T-helper 1 cell treated with Interleukin-12 subunit alpha and Interleukin-12 subunit beta and Interleukin-4 antibody, amounts not matched to agents 30 μg/mL and 1 μg/mL, for 36 hours (primary cell): Measurements from ENCODE around the gene GPRC6A.

ENCODE experiments used
- H3K27ac Mint-ChIP-seq: one replicate; pipeline ENCODE4 v1.8.0; 2021; ENCODE audit warnings: mild to moderate bottlenecking, mixed read lengths
- H3K27me3 Mint-ChIP-seq: one replicate; pipeline ENCODE4 v1.8.0; 2021; ENCODE audit warnings: low read depth, mixed read lengths
- H3K36me3 Mint-ChIP-seq: one replicate; pipeline ENCODE4 v1.8.0; 2021; ENCODE audit warnings: low read depth, mixed read lengths
- H3K4me1 Mint-ChIP-seq: one replicate; pipeline ENCODE4 v1.8.0; 2021; ENCODE audit warnings: low read depth, mixed read lengths
- H3K4me3 Mint-ChIP-seq: one replicate; pipeline ENCODE4 v1.8.0; 2021; ENCODE audit warnings: mild to moderate bottlenecking, moderate library complexity, mixed read lengths
- H3K9me3 Mint-ChIP-seq: one replicate; pipeline ENCODE4 v1.8.0; 2021; ENCODE audit warnings: mixed read lengths

GPRC6A gene

DNA sequence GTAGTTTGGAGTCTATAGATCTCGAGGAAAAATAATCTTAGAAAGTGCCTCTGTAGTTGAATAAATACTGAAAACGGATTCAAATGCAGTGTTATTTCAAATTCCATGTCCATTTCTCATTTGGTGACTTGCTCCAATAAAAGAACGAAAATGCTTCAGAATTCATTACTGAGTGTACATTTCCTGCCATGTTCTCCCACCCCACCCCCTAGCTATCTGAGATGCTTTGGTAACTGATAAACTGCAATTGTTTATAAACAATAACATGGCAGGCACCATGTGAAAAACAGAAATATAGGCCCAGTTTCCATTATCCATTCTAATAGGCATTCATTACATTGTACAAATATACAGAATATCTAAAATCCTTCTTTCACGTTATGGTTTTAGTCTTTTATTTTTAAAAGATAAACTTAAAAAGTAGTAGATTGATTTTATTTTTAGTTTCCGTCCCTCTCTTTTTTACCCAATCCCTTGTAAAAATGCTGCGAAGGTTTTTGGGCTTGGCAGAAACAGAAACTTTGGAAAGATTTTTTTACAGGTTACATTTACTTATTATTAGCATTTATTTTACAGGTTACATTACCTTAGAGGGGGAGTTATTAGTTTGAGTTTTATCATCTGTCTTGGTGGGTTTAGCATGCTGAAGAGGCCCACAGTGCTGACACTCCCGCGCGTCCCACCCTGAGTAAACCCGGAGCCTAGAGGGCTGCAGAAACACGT lies 64.8 kb downstream of the GPRC6A start:
- Mint-ChIP-seq H3K4me1 (peaks cover 5% of the 10 kb centered on the region), H3K36me3 (no peaks in the 10 kb centered on the region), H3K9me3 (no peaks in the 10 kb centered on the region), H3K4me3 (no peak overlapping the region), H3K27ac (no peak overlapping the region), H3K27me3 (peaks cover 66% of the 10 kb centered on the region)

DNA sequence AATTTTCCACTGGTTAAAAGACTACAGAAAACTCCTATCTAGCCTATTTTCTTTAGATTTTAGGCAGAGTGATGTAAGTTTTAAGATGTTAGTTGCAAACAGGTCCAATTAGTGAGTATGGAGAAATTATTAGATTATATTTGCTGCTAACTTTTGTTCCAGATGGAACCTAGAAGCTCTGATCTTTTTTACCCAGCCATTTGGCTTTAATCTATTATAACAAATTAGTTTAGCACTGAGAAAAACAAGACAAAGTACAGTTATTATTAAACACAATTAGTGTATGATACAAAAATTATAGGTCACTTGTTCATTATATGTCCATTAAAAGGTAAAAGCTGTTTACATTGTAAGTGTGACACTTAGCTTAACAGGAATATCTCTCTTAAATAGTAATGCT lies 65.8 kb downstream of the GPRC6A start:
- Mint-ChIP-seq H3K27me3 (peaks cover 66% of the 10 kb centered on the region), H3K4me1 (peaks cover 5% of the 10 kb centered on the region)

DNA sequence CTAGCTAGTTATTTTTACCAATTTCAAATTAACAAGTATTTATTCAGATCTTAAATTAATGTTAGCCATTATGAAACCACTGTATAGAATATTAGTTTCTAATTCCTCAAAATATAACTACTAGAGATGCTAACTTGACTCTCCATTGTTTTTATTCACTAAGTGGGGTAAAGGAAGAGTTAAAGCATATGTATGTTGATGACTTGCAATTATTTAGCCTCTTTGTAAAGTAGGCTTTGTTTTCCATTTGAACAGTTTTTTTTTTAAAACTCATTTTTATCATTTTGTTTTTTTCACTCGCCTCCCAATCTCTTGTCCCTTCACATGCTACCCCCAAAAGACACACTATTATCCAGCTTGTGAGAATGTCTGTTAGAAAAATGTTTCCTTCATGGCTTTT lies 66.6 kb downstream of the GPRC6A start:
- no peak overlapping the region for H3K4me3 Mint-ChIP-seq
- H3K27me3 Mint-ChIP-seq = peaks cover 61% of the 10 kb centered on the region
- H3K9me3 Mint-ChIP-seq = no peaks in the 10 kb centered on the region
- H3K27ac Mint-ChIP-seq = no peak overlapping the region
- no peaks in the 10 kb centered on the region for H3K36me3 Mint-ChIP-seq
- H3K4me1 Mint-ChIP-seq = peaks cover 5% of the 10 kb centered on the region

More for the DNA sequence above, 65.8 kb downstream of the GPRC6A start:
- H3K27ac Mint-ChIP-seq = no peak overlapping the region
- no peaks in the 10 kb centered on the region for H3K36me3 Mint-ChIP-seq
- no peak overlapping the region for H3K4me3 Mint-ChIP-seq
- H3K9me3 Mint-ChIP-seq = no peaks in the 10 kb centered on the region

DNA sequence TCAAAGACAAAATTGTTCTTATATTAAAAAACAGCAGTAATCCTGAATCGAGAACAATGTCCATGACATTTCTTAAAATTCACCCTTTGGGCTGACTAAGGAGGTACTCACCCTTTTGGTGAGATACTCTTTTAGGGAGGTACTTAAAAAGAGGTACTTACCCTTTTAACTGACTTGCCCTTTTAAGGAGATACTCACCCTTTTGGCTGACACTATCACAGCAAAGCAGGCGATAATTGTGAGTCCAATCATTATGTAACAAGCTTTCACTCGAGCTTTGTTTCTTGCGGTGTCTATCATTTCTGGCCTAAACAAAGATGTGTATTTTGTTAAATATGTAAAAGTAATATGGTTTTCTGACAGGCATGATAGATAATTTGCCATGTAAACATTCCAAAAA lies 67.1 kb downstream of the GPRC6A start:
- H3K9me3 Mint-ChIP-seq = no peaks in the 10 kb centered on the region

DNA sequence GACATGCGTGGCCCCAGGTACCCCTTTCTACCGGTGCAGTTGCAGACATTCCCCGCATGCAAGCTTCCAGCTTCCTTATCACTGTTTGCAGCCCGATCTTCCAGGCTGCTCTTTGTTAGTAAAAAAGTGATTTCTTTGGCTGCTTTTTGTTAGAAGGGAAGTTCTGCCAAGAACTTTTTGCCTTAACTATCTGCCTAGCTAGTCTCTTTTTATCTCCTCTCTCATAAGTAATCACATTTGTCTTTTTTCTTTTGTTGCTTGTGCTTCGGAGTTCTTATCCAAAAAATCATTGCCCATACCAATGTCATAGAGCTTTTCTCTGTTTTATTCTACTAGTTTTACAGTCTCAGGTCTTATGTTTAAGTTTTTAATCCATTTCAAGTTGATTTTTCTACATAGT lies 83.7 kb downstream of the GPRC6A start:
- no peak overlapping the region for H3K4me3 Mint-ChIP-seq
- H3K27ac Mint-ChIP-seq = no peak overlapping the region

More for the DNA sequence above, 67.1 kb downstream of the GPRC6A start:
- Mint-ChIP-seq H3K4me3 (no peak overlapping the region), H3K27ac (no peak overlapping the region), H3K36me3 (no peaks in the 10 kb centered on the region), H3K27me3 (peaks cover 58% of the 10 kb centered on the region), H3K4me1 (peaks cover 5% of the 10 kb centered on the region)

More for the DNA sequence above, 83.7 kb downstream of the GPRC6A start:
- Mint-ChIP-seq H3K27me3 (no peaks in the 10 kb centered on the region), H3K9me3 (peaks cover 3% of the 10 kb centered on the region), H3K36me3 (no peaks in the 10 kb centered on the region), H3K4me1 (no peaks in the 10 kb centered on the region)
